SHP77 treated with DMSO at 0.1 percent for 48 hours (cell line): ENCODE results near the gene LYZL2.
"Not testable (repeated sequence)": the region's sequence is repeated elsewhere in the genome, so short reads cannot be mapped to it uniquely, and the experiment has no call there.

Experiments
- DNase-seq: peaks from one replicate; lab custom pipeline; 2025; lab: John Stamatoyannopoulos, UW

LYZL2 gene

GRCh38 chr10:30594077-30594476 is 35.5 kb downstream of the LYZL2 start:
- DNase-seq: no peak

- DNase-seq: not testable (repeated sequence)
Measured at GRCh38 chr10:30592770-30593169, 36.8 kb downstream of the LYZL2 start.

- DNase-seq: peak; percentile 14
Measured at GRCh38 chr10:30591249-30591670, 38.3 kb downstream of the LYZL2 start.

- DNase-seq: no peak
Measured at GRCh38 chr10:30589441-30589840, 40.1 kb downstream of the LYZL2 start.

- no peak for DNase-seq
Measured at GRCh38 chr10:30587522-30588031, 42.0 kb downstream of the LYZL2 start.

- no peak for DNase-seq
Measured at GRCh38 chr10:30586828-30587227, 42.7 kb downstream of the LYZL2 start.

GRCh38 chr10:30583778-30584415 is 45.7 kb downstream of the LYZL2 start:
- no peak for DNase-seq

GRCh38 chr10:30581779-30582380 is 47.7 kb downstream of the LYZL2 start:
- no peak for DNase-seq

GRCh38 chr10:30580676-30581075 is 48.9 kb downstream of the LYZL2 start:
- DNase-seq: no peak

GRCh38 chr10:30580241-30580640 is 49.3 kb downstream of the LYZL2 start:
- DNase-seq: no peak

GRCh38 chr10:30579574-30579973 is 50.0 kb downstream of the LYZL2 start:
- no peak for DNase-seq

- DNase-seq: no peak
Measured at GRCh38 chr10:30577048-30577447, 52.5 kb downstream of the LYZL2 start.

GRCh38 chr10:30576641-30577040 is 52.9 kb downstream of the LYZL2 start:
- no peak for DNase-seq

- DNase-seq: no peak
Measured at GRCh38 chr10:30574432-30574796, 55.1 kb downstream of the LYZL2 start.

- no peak for DNase-seq
Measured at GRCh38 chr10:30573721-30574431, 55.7 kb downstream of the LYZL2 start.

- no peak for DNase-seq
Measured at GRCh38 chr10:30565449-30565848, 64.1 kb downstream of the LYZL2 start.

- DNase-seq: no peak
Measured at GRCh38 chr10:30562787-30563186, 66.8 kb downstream of the LYZL2 start.
